PC-9 (cell line): Measurements from ENCODE around the gene WDR33.

Experiments
- EZH2 ChIP-seq: fragments of 200-600 bp; sonication (generic); IDR thresholded peaks from 2 replicates; pipeline ENCODE4 v1.8.0; 2017; ENCODE audit warnings: antibody characterized with exemption, low read depth
- TF ChIP-seq, protein P1 (sequence below): fragments of 200-600 bp; sonication (generic); conservative IDR thresholded peaks from 2 replicates; pipeline ENCODE4 v1.6.1; 2017; ENCODE audit warnings: mixed run types, antibody characterized with exemption, mild to moderate bottlenecking, moderate library complexity

DNA sequence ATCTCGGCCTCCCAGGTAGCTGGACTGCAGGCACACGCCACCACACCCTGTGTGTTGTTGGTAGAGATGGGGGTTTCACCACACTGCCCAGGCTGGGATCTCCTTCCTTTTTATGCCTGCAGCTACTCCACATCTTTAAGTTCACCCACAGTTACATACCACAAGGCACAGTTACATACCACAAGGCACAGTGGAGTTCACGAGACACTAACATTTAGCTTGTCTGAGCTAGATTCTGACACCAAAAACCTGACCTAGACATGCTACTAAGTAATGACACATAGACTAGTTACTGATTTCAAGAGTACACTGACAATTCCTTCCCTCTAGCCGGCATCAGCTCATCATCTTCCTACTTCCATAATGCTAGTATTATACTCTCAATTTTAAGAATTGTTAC lies 42.7 kb upstream of the WDR33 start:
- TF ChIP-seq, protein P1, sequence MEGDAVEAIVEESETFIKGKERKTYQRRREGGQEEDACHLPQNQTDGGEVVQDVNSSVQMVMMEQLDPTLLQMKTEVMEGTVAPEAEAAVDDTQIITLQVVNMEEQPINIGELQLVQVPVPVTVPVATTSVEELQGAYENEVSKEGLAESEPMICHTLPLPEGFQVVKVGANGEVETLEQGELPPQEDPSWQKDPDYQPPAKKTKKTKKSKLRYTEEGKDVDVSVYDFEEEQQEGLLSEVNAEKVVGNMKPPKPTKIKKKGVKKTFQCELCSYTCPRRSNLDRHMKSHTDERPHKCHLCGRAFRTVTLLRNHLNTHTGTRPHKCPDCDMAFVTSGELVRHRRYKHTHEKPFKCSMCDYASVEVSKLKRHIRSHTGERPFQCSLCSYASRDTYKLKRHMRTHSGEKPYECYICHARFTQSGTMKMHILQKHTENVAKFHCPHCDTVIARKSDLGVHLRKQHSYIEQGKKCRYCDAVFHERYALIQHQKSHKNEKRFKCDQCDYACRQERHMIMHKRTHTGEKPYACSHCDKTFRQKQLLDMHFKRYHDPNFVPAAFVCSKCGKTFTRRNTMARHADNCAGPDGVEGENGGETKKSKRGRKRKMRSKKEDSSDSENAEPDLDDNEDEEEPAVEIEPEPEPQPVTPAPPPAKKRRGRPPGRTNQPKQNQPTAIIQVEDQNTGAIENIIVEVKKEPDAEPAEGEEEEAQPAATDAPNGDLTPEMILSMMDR, result no peak
- no peak for TF ChIP-seq EZH2
